Measurements from ENCODE around the gene CHMP5. TPM values are rescaled to one million over a fixed set of nuclear protein-coding genes. Genes with fewer than 3 reads are reported as not detected.

The CHMP5 gene
- polyA plus RNA-seq, 3 donors: 27.3 to 104 (median 51.4) TPM

- peak overlapping the region; percentile 39 for H3K27ac ChIP-seq (ENCODE audit: low read depth, low read length)
- WGBS, 3 donors: 18 to 23% (median 19%) methylated on average over 13 of the region's 13 CpGs
Observed at GRCh38 chr9:33265211-33265865, 489 bp downstream of the CHMP5 start.

- H3K27ac ChIP-seq (ENCODE audit: low read depth, low read length): no peak overlapping the region
Observed at GRCh38 chr9:33267151-33267767, 2.4 kb downstream of the CHMP5 start.

- WGBS, 3 donors: 97 to 99% (median 97%) methylated on average over 3 of the region's 3 CpGs
- no peak overlapping the region for H3K27ac ChIP-seq (ENCODE audit: low read depth, low read length)
Observed at GRCh38 chr9:33270146-33270545, 5.3 kb downstream of the CHMP5 start.

- 98 to 100% (median 100%) methylated on average over 1 of the region's 1 CpG for WGBS, 3 donors
- H3K27ac ChIP-seq (ENCODE audit: low read depth, low read length): no peak overlapping the region
Observed at GRCh38 chr9:33272061-33272460, 7.2 kb downstream of the CHMP5 start.

GRCh38 chr9:33273266-33273971 lies 8.6 kb downstream of the CHMP5 start:
- WGBS, 3 donors: 77 to 85% (median 81%) methylated on average over 3 of the region's 3 CpGs
- no peak overlapping the region for H3K27ac ChIP-seq (ENCODE audit: low read depth, low read length)

GRCh38 chr9:33273972-33274328 lies 9.1 kb downstream of the CHMP5 start:
- 72 to 100% (median 94%) methylated on average over 2 of the region's 2 CpGs for WGBS, 3 donors
- no peak overlapping the region for H3K27ac ChIP-seq (ENCODE audit: low read depth, low read length)

- H3K27ac ChIP-seq (ENCODE audit: low read depth, low read length): no peak overlapping the region
- whole genome bisulfite sequencing, 3 donors: 97 to 98% (median 97%) methylated on average over 4 of the region's 4 CpGs
Observed at GRCh38 chr9:33277484-33277883, 12.6 kb downstream of the CHMP5 start.

- no peak overlapping the region for H3K27ac ChIP-seq (ENCODE audit: low read depth, low read length)
- 52 to 85% (median 66%) methylated on average over 5 of the region's 5 CpGs for WGBS, 3 donors
Observed at GRCh38 chr9:33285502-33285901, 20.7 kb downstream of the CHMP5 start.

- whole genome bisulfite sequencing, 3 donors: 47 to 51% (median 50%) methylated on average over 4 of the region's 4 CpGs
- no peak overlapping the region for H3K27ac ChIP-seq (ENCODE audit: low read depth, low read length)
Observed at GRCh38 chr9:33287087-33287490, 22.2 kb downstream of the CHMP5 start.

GRCh38 chr9:33288235-33288634 lies 23.4 kb downstream of the CHMP5 start:
- 67 to 97% (median 81%) methylated on average over 3 to 4 of the region's 4 CpGs for WGBS, 3 donors
- no peak overlapping the region for H3K27ac ChIP-seq (ENCODE audit: low read depth, low read length)

GRCh38 chr9:33288828-33289483 lies 24.1 kb downstream of the CHMP5 start:
- WGBS, 3 donors: 68 to 82% (median 70%) methylated on average over 12 to 14 of the region's 14 CpGs
- H3K27ac ChIP-seq (ENCODE audit: low read depth, low read length): no peak overlapping the region

- WGBS, 3 donors: 3 to 14% (median 8%) methylated on average over 10 to 12 of the region's 12 CpGs
- H3K27ac ChIP-seq (ENCODE audit: low read depth, low read length): peak overlapping the region; percentile 97
Observed at GRCh38 chr9:33289496-33289895, 24.6 kb downstream of the CHMP5 start.

- peak overlapping the region; percentile 97 for H3K27ac ChIP-seq (ENCODE audit: low read depth, low read length)
- WGBS, 3 donors: 0 to 1% (median 0%) methylated on average over 14 of the region's 14 CpGs
Observed at GRCh38 chr9:33289936-33290246, 25.0 kb downstream of the CHMP5 start.

GRCh38 chr9:33290247-33291030 lies 25.6 kb downstream of the CHMP5 start, which contains the start of gene NFX1:
Gene NFX1 (plus strand): TSS chr9:33290516. CDS start chr9:33290573, 57 bp downstream.
- WGBS, 3 donors: 0% methylated on average over 63 of the region's 63 CpGs
- H3K27ac ChIP-seq (ENCODE audit: low read depth, low read length): peak within 1 kb of the TSS; percentile 99

- H3K27ac ChIP-seq (ENCODE audit: low read depth, low read length): peak overlapping the region; percentile 99
- 11 to 20% (median 15%) methylated on average over 7 of the region's 7 CpGs for WGBS, 3 donors
Observed at GRCh38 chr9:33291031-33291397, 26.2 kb downstream of the CHMP5 start.

GRCh38 chr9:33291901-33292300 lies 27.1 kb downstream of the CHMP5 start:
- WGBS, 3 donors: 83 to 89% (median 89%) methylated on average over 5 of the region's 5 CpGs
- no peak overlapping the region for H3K27ac ChIP-seq (ENCODE audit: low read depth, low read length)

GRCh38 chr9:33293782-33294181 lies 28.9 kb downstream of the CHMP5 start:
- WGBS, 3 donors: 79 to 92% (median 88%) methylated on average over 2 of the region's 2 CpGs
- H3K27ac ChIP-seq (ENCODE audit: low read depth, low read length): no peak overlapping the region

GRCh38 chr9:33294670-33295432 lies 30.0 kb downstream of the CHMP5 start:
- no peak overlapping the region for H3K27ac ChIP-seq (ENCODE audit: low read depth, low read length)
- 89 to 92% (median 89%) methylated on average over 12 of the region's 12 CpGs for WGBS, 3 donors

Measured in adipose tissue (tissue), 3 donors.